SK-N-SH (cell line): ENCODE data around the gene SLAIN2. TPM values are rescaled to one million over a fixed set of nuclear protein-coding genes. Genes with fewer than 3 reads are reported as not detected.

Experiments used
- CTCF ChIA-PET: fragments of 300-600, 350-600 bp; formaldehyde crosslinking; extraction: SDS; loops from one replicate; lab custom pipeline; 2021; lab: Yijun Ruan, JAX
- POLR2A ChIA-PET: fragments of 350-600 bp; sonication (Branson Sonifier 250); formaldehyde crosslinking; extraction: SDS; loops from one replicate; lab custom pipeline; 2020; ENCODE audit warnings: antibody characterized with exemption, inconsistent platforms; lab: Yijun Ruan, JAX
- DNase-seq: peaks from one replicate; pipeline ENCODE4 v3.0.0; 2012
- H2AFZ ChIP-seq: fragments of 200-600 bp; sonication (generic); 2 replicates; pipeline ENCODE4 v1.8.1; 2016; ENCODE audit warnings: antibody characterized with exemption, mild to moderate bottlenecking, low read depth
- H3F3A ChIP-seq: fragments of 200-600 bp; sonication (generic); replicated peaks from 2 replicates; pipeline ENCODE3; 2016; ENCODE audit warnings: antibody characterized with exemption, mild to moderate bottlenecking; ENCODE audit not compliant: insufficient read depth
- H3K27ac ChIP-seq, 2 experiments: fragments of 200-500 bp in 1 of 2; fragments of 200-600 bp in 1 of 2; sonication (Bioruptor generic) in 1 of 2; sonication (generic), shearing (Covaris generic) in 1 of 2; 2 replicates each; pipeline versions ENCODE4 v1.5.1 to v1.6.1; 2014 to 2016; ENCODE audit warnings: low read depth in 2 of 2, inconsistent platforms in 1 of 2, low read length in 1 of 2, mild to moderate bottlenecking in 1 of 2, mixed read lengths in 1 of 2
- H3K27me3 ChIP-seq: fragments of 200-600 bp; sonication (generic), shearing (Covaris generic); 2 replicates; pipeline ENCODE4 v1.6.1; 2016; ENCODE audit warnings: mixed run types; ENCODE audit not compliant: insufficient read depth
- H3K36me3 ChIP-seq, 2 experiments: fragments of 200-500 bp in 1 of 2; fragments of 200-600 bp in 1 of 2; sonication (Bioruptor generic) in 1 of 2; sonication (generic) in 1 of 2; replicated peaks in 1 of 2; 2 replicates each; pipeline versions ENCODE3 to v1.5.1; 2014 to 2016; ENCODE audit warnings: low read length in 1 of 2, mild to moderate bottlenecking in 1 of 2; ENCODE audit not compliant: insufficient read depth in 2 of 2, control insufficient read depth in 1 of 2
- H3K4me1 ChIP-seq, 2 experiments: fragments of 200-500 bp in 1 of 2; fragments of 200-600 bp in 1 of 2; sonication (Bioruptor generic) in 1 of 2; sonication (generic), shearing (Covaris generic) in 1 of 2; 2 replicates each; pipeline versions ENCODE4 v1.5.1 to v1.6.1; 2014 to 2016; ENCODE audit warnings: low read depth in 1 of 2, low read length in 1 of 2, mixed run types in 1 of 2; ENCODE audit not compliant: insufficient read depth in 2 of 2, control insufficient read depth in 1 of 2
- H3K4me2 ChIP-seq: fragments of 200-600 bp; sonication (generic), shearing (Covaris generic); 2 replicates; pipeline ENCODE4 v1.6.1; 2017; ENCODE audit warnings: mixed run types
- H3K4me3 ChIP-seq, 2 experiments: fragments of 200-500 bp in 1 of 2; fragments of 200-600 bp in 1 of 2; sonication (Bioruptor generic) in 1 of 2; sonication (generic), shearing (Covaris generic) in 1 of 2; 2 replicates each; pipeline versions ENCODE4 v1.5.1 to v1.8.1; 2014 to 2016; ENCODE audit warnings: low read depth in 2 of 2, inconsistent platforms in 1 of 2, low read length in 1 of 2, mild to moderate bottlenecking in 1 of 2, mixed read lengths in 1 of 2, moderate library complexity in 1 of 2
- H3K79me2 ChIP-seq: fragments of 200-600 bp; sonication (generic); 2 replicates; pipeline ENCODE4 v1.8.1; 2017; ENCODE audit warnings: mild to moderate bottlenecking; ENCODE audit not compliant: insufficient read depth
- H3K9ac ChIP-seq: fragments of 200-600 bp; sonication (generic); 2 replicates; pipeline ENCODE4 v1.6.1; 2017; ENCODE audit warnings: mixed run types
- H3K9me2 ChIP-seq: fragments of 200-600 bp; sonication (generic); 2 replicates; pipeline ENCODE4 v1.6.1; 2017; ENCODE audit warnings: mixed run types
- H3K9me3 ChIP-seq: fragments of 200-600 bp; sonication (generic); 2 replicates; pipeline ENCODE4 v1.6.1; 2017; ENCODE audit warnings: mixed run types, mild to moderate bottlenecking, moderate library complexity
- H4K20me1 ChIP-seq: fragments of 200-600 bp; sonication (generic); 2 replicates; pipeline ENCODE4 v1.6.1; 2017; ENCODE audit warnings: mild to moderate bottlenecking, mixed run types; ENCODE audit not compliant: insufficient read depth
- CHD2 ChIP-seq: fragments of 150-350 bp; IDR thresholded peaks from 2 replicates; pipeline ENCODE4 v1.6.1; 2018; ENCODE audit warnings: low read length; ENCODE audit not compliant: partially characterized antibody
- ELF1 ChIP-seq: IDR thresholded peaks from 2 replicates; pipeline ENCODE4 v1.4.0; 2012
- EP300 ChIP-seq, 2 experiments: IDR thresholded peaks; 2 replicates each; pipeline versions ENCODE4 v1.4.0 to v1.6.1; 2012; ENCODE audit warnings: borderline replicate concordance in 1 of 2, low read depth in 1 of 2, low read length in 1 of 2
- FOXJ3 ChIP-seq: sonication (generic); formaldehyde crosslinking; IDR thresholded peaks from 2 replicates; pipeline ENCODE4 v1.5.1; 2020; ENCODE audit warnings: mild to moderate bottlenecking, missing genetic modification reagents
- GABPA ChIP-seq: IDR thresholded peaks from 2 replicates; pipeline ENCODE4 v1.4.0; 2012; ENCODE audit warnings: low read depth, mild to moderate bottlenecking
- GATA2 ChIP-seq: sonication (generic); formaldehyde crosslinking; IDR thresholded peaks from 2 replicates; pipeline ENCODE4 v1.5.0; 2020; ENCODE audit warnings: mild to moderate bottlenecking, missing genetic modification reagents
- MEF2A ChIP-seq: IDR thresholded peaks from 2 replicates; pipeline ENCODE4 v1.4.0; 2012; ENCODE audit warnings: low read depth, borderline replicate concordance
- NFIC ChIP-seq: IDR thresholded peaks from 2 replicates; pipeline ENCODE4 v1.4.0; 2012; ENCODE audit warnings: borderline replicate concordance
- POLR2AphosphoS5 ChIP-seq: IDR thresholded peaks from 2 replicates; pipeline ENCODE4 v1.6.1; 2012; ENCODE audit warnings: low read depth, low read length
- RAD21 ChIP-seq: IDR thresholded peaks from 2 replicates; pipeline ENCODE4 v1.6.1; 2012; ENCODE audit warnings: mild to moderate bottlenecking, low read length
- RCOR1 ChIP-seq: fragments of 150-350 bp; IDR thresholded peaks from 2 replicates; pipeline ENCODE4 v1.6.1; 2017; ENCODE audit warnings: antibody characterized with exemption, low read length
- RFX5 ChIP-seq: IDR thresholded peaks from 2 replicates; pipeline ENCODE4 v1.6.1; 2012; ENCODE audit warnings: mild to moderate bottlenecking, improper control_type of control experiment, low read length
- RXRA ChIP-seq: IDR thresholded peaks from 2 replicates; pipeline ENCODE4 v1.4.0; 2012; ENCODE audit warnings: low read depth, mild to moderate bottlenecking, borderline replicate concordance
- TAF1 ChIP-seq: IDR thresholded peaks from 2 replicates; pipeline ENCODE4 v1.6.1; 2012; ENCODE audit warnings: low read depth, mild to moderate bottlenecking, low read length, moderate library complexity, borderline replicate concordance
- TCF12 ChIP-seq: IDR thresholded peaks from 2 replicates; pipeline ENCODE4 v1.4.0; 2012
- TEAD4 ChIP-seq: IDR thresholded peaks from 2 replicates; pipeline ENCODE4 v1.4.0; 2012; ENCODE audit warnings: mild to moderate bottlenecking, borderline replicate concordance; ENCODE audit not compliant: insufficient read depth
- YY1 ChIP-seq: IDR thresholded peaks from 2 replicates; pipeline ENCODE4 v1.4.0; 2012; ENCODE audit warnings: low read depth, mild to moderate bottlenecking
- WGBS: methylation state at CpG from one replicate; pipeline ENCODE4 v1.1.6; 2017; ENCODE audit warnings: low lambda C conversion rate; 5-methylcytosine and 5-hydroxymethylcytosine counted together
- polyA plus RNA-seq, 3 experiments: library from polyadenylated mRNA; depleted of rRNA; stranded (reverse); fragments of >200 nt; gene quantifications; 2 replicates each; pipeline ENCODE4 v1.2.3, GENCODE V29; 2012
- TF ChIP-seq, protein P1 (sequence below): IDR thresholded peaks from 2 replicates; pipeline ENCODE4; 2012
- TF ChIP-seq, protein P2 (sequence below): IDR thresholded peaks from 2 replicates; pipeline ENCODE4 v1.6.1; 2012; ENCODE audit warnings: mild to moderate bottlenecking, low read depth, low read length, moderate library complexity
- TF ChIP-seq, protein P3 (sequence below): fragments of 150-350 bp; IDR thresholded peaks from 2 replicates; pipeline ENCODE4 v1.6.1; 2017; ENCODE audit warnings: antibody characterized with exemption, low read length, low read depth, borderline replicate concordance
- TF ChIP-seq, protein P4 (sequence below): IDR thresholded peaks from 2 replicates; pipeline ENCODE4 v1.4.0; 2012; ENCODE audit warnings: low read depth, borderline replicate concordance
- TF ChIP-seq, protein P5 (sequence below): fragments of 200-600 bp; sonication (generic); IDR thresholded peaks from 2 replicates; pipeline ENCODE4 v1.6.1; 2017; ENCODE audit warnings: antibody characterized with exemption, mild to moderate bottlenecking, moderate library complexity

SLAIN2 gene
- polyA plus RNA-seq, 1 of the 3 experiments (the other 2 are of a cell fraction) = 17.0 TPM

DNA sequence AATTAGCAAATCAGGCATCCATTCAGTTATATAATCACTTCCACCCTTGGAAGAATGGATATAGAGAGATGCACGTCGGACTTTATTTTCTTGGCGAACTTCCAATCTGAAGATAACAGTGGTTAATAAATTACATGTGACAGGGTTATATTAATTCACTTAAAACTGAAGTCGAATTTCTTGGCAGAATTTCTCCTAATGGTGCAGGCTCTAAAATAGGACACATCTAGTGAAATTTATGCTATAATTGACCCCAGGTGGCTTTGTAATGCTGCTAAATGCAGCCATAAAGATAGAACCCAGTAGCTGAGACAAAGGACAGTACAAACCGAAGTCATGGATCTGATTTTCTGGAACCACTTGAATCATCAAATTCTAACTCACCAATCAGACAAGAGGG lies 121.0 kb downstream of the SLAIN2 start:
- peaks cover 9% of the 10 kb centered on the region for H3F3A ChIP-seq
- H3K4me3 ChIP-seq = no peak overlapping the region
- no peaks in the 10 kb centered on the region for H3K79me2 ChIP-seq
- peak overlapping the region; percentile 35 to 90; a peak in 3 of 4 replicates for H3K27ac ChIP-seq
- no peaks in the 10 kb centered on the region for H3K9me3 ChIP-seq
- peak; percentile 46 for DNase-seq
- no peak overlapping the region for H3K9ac ChIP-seq
- H3K4me1 ChIP-seq = peaks cover 2 to 17% of the 10 kb centered on the region in 2 experiments; a peak in 3 of 4 replicates
- no peaks in the 10 kb centered on the region for H4K20me1 ChIP-seq
- WGBS = 4% methylated on average over 5 of the region's 5 CpGs
- POLR2A ChIA-PET = interaction anchor here (1.0 to 2.3 kb wide), 4 partner anchors 8 to 26 kb away, joined by 3 to 6 read pairs (median 4); partner anchors contain the start of gene SLC10A4
- no peaks in the 10 kb centered on the region for H3K27me3 ChIP-seq
- CTCF ChIA-PET = interaction anchor here (0.8 to 2.3 kb wide), 9 partner anchors 9 to 84 kb away, joined by 3 to 8 read pairs (median 4); no protein-coding TSS in a partner anchor
- TF ChIP-seq GABPA (no peak), YY1 (no peak), GATA2 (CRISPR knock-in tag) (peak; percentile 73), FOXJ3 (peak; percentile 42; the same call in 1 of the 2 replicates), RXRA (no peak), ELF1 (no peak), CHD2 (peak; percentile 56), RFX5 (no peak), TAF1 (no peak), NFIC (peak; percentile 76), POLR2AphosphoS5 (peak; percentile 54; the same call in 1 of the 2 replicates), RCOR1 (peak; percentile 95), RAD21 (peak; percentile 18; the same call in 1 of the 2 replicates), MEF2A (no peak), TCF12 (peak; percentile 94), TEAD4 (no peak; the same call in 1 of the 2 replicates), EP300 (IDR thresholded peaks at IDR 0.05; ENCODE audit: borderline replicate concordance in 1 of 2, low read depth in 1 of 2, low read length in 1 of 2) (peak; percentile 34 to 91; a peak in 3 of 4 replicates)
- TF ChIP-seq, protein P1, sequence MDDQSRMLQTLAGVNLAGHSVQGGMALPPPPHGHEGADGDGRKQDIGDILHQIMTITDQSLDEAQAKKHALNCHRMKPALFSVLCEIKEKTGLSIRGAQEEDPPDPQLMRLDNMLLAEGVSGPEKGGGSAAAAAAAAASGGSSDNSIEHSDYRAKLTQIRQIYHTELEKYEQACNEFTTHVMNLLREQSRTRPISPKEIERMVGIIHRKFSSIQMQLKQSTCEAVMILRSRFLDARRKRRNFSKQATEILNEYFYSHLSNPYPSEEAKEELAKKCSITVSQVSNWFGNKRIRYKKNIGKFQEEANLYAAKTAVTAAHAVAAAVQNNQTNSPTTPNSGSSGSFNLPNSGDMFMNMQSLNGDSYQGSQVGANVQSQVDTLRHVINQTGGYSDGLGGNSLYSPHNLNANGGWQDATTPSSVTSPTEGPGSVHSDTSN = peak; percentile 80
- TF ChIP-seq, protein P2, sequence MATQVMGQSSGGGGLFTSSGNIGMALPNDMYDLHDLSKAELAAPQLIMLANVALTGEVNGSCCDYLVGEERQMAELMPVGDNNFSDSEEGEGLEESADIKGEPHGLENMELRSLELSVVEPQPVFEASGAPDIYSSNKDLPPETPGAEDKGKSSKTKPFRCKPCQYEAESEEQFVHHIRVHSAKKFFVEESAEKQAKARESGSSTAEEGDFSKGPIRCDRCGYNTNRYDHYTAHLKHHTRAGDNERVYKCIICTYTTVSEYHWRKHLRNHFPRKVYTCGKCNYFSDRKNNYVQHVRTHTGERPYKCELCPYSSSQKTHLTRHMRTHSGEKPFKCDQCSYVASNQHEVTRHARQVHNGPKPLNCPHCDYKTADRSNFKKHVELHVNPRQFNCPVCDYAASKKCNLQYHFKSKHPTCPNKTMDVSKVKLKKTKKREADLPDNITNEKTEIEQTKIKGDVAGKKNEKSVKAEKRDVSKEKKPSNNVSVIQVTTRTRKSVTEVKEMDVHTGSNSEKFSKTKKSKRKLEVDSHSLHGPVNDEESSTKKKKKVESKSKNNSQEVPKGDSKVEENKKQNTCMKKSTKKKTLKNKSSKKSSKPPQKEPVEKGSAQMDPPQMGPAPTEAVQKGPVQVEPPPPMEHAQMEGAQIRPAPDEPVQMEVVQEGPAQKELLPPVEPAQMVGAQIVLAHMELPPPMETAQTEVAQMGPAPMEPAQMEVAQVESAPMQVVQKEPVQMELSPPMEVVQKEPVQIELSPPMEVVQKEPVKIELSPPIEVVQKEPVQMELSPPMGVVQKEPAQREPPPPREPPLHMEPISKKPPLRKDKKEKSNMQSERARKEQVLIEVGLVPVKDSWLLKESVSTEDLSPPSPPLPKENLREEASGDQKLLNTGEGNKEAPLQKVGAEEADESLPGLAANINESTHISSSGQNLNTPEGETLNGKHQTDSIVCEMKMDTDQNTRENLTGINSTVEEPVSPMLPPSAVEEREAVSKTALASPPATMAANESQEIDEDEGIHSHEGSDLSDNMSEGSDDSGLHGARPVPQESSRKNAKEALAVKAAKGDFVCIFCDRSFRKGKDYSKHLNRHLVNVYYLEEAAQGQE = no peak
- TF ChIP-seq, protein P3, sequence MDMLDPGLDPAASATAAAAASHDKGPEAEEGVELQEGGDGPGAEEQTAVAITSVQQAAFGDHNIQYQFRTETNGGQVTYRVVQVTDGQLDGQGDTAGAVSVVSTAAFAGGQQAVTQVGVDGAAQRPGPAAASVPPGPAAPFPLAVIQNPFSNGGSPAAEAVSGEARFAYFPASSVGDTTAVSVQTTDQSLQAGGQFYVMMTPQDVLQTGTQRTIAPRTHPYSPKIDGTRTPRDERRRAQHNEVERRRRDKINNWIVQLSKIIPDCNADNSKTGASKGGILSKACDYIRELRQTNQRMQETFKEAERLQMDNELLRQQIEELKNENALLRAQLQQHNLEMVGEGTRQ = no peak
- TF ChIP-seq, protein P4, sequence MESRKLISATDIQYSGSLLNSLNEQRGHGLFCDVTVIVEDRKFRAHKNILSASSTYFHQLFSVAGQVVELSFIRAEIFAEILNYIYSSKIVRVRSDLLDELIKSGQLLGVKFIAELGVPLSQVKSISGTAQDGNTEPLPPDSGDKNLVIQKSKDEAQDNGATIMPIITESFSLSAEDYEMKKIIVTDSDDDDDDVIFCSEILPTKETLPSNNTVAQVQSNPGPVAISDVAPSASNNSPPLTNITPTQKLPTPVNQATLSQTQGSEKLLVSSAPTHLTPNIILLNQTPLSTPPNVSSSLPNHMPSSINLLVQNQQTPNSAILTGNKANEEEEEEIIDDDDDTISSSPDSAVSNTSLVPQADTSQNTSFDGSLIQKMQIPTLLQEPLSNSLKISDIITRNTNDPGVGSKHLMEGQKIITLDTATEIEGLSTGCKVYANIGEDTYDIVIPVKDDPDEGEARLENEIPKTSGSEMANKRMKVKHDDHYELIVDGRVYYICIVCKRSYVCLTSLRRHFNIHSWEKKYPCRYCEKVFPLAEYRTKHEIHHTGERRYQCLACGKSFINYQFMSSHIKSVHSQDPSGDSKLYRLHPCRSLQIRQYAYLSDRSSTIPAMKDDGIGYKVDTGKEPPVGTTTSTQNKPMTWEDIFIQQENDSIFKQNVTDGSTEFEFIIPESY = no peak
- TF ChIP-seq, protein P5, sequence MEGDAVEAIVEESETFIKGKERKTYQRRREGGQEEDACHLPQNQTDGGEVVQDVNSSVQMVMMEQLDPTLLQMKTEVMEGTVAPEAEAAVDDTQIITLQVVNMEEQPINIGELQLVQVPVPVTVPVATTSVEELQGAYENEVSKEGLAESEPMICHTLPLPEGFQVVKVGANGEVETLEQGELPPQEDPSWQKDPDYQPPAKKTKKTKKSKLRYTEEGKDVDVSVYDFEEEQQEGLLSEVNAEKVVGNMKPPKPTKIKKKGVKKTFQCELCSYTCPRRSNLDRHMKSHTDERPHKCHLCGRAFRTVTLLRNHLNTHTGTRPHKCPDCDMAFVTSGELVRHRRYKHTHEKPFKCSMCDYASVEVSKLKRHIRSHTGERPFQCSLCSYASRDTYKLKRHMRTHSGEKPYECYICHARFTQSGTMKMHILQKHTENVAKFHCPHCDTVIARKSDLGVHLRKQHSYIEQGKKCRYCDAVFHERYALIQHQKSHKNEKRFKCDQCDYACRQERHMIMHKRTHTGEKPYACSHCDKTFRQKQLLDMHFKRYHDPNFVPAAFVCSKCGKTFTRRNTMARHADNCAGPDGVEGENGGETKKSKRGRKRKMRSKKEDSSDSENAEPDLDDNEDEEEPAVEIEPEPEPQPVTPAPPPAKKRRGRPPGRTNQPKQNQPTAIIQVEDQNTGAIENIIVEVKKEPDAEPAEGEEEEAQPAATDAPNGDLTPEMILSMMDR = no peak
- TF ChIP-seq, all 33 proteins: peak for 10
- no peak overlapping the region for H2AFZ ChIP-seq
- H3K36me3 ChIP-seq = no peaks in the 10 kb centered on the region
- H3K9me2 ChIP-seq = no peaks in the 10 kb centered on the region
- peak overlapping the region; percentile 36; the same call in 1 of the 2 replicates for H3K4me2 ChIP-seq
